Motor neuron (in vitro differentiated cells): ENCODE measurements around the gene PSMD3. TPM values are rescaled to one million over a fixed set of nuclear protein-coding genes. Genes with fewer than 3 reads are reported as not detected.

Experiments
- ATAC-seq, 8 experiments: fragments of 200-7000 bp; cut with Tn5 transposase; replicated peaks in 6 of 8; 2 replicates each; pipeline ENCODE4 v1.8.0; 2021; ENCODE audit warnings: mild to moderate bottlenecking in 8 of 8, moderate library complexity in 8 of 8
- H3K27ac ChIP-seq, 2 donors: fragments of 250-450 bp; sonication (Bioruptor Pico); 2 replicates each; pipeline ENCODE4 v1.9.0; 2021; ENCODE audit warnings: antibody characterized with exemption in 2 of 2, mild to moderate bottlenecking in 2 of 2, moderate library complexity in 1 of 2
- H3K4me1 ChIP-seq, 2 donors: fragments of 250-450 bp; sonication (Bioruptor Pico); replicated peaks in 1 of 2; 2 replicates each; pipeline ENCODE4 v1.6.1; 2021; ENCODE audit warnings: antibody characterized with exemption in 2 of 2, mild to moderate bottlenecking in 2 of 2, moderate library complexity in 1 of 2
- H3K4me3 ChIP-seq, 5 donors: fragments of 250-450 bp; sonication (Bioruptor Pico); 2 replicates each; pipeline ENCODE4 v1.9.0; 2021; ENCODE audit warnings: antibody characterized with exemption in 5 of 5, mild to moderate bottlenecking in 5 of 5, moderate library complexity in 4 of 5
- WGBS, 10 experiments: fragments of 450-650 bp; shearing (Covaris generic); methylation state at CpG; one replicate each; pipeline ENCODE4 v1.0.0; 2022; 5-methylcytosine and 5-hydroxymethylcytosine counted together
- in situ Hi-C, 9 experiments: fragments of 400-800 bp; cut with MboI; loops; one replicate each; pipeline ENCODE4 v1.15.0; 2021; ENCODE audit warnings: low sequenced_read_pairs in 9 of 9, low pct_unique_long_range_greater_than_20kb in 2 of 9; ENCODE audit not compliant: unreplicated experiment in 9 of 9
- total RNA-seq, 8 experiments: library from RNA; unstranded; fragments of 300-600 nt; gene quantifications; 2 replicates each; pipeline versions ENCODE4 v1.2.3 to v1.2.4, GENCODE V29; 2022

Gene PSMD3
- total RNA-seq, 8 experiments from 2014 or later = 71.7 to 130 (median 104) TPM

- WGBS, 10 experiments = 92 to 95% methylated on average over 3 to 5 of the region's 8 CpGs; no CpG with 5 or more reads in 8 of the 10 experiments
- Histone ChIP-seq H3K27ac (no peak overlapping the region), H3K4me1 (no peaks in the 10 kb centered on the region), H3K4me3 (no peak overlapping the region)
- no peak for ATAC-seq
- in situ Hi-C loops = no loop called here
Observed at GRCh38 chr17:40033339-40033738, 52.7 kb downstream of the PSMD3 start.

- WGBS, 10 experiments = 53 to 100% (median 86%) methylated on average over 1 to 4 of the region's 8 CpGs; no CpG with 5 or more reads in 6 of the 10 experiments
- no peak overlapping the region for H3K4me3 ChIP-seq
- in situ Hi-C loops = no loop called here
- H3K4me1 ChIP-seq = peaks cover 2 to 4% of the 10 kb centered on the region in 2 donors
- ATAC-seq = peak in 1 of 8 experiments; percentile 12
- H3K27ac ChIP-seq = no peak overlapping the region
Observed at GRCh38 chr17:40034426-40035161, 54.0 kb downstream of the PSMD3 start.

- no peak overlapping the region for H3K27ac ChIP-seq
- peaks cover 2 to 4% of the 10 kb centered on the region in 2 donors for H3K4me1 ChIP-seq
- in situ Hi-C loops = no loop called here
- ATAC-seq = peak; percentile 59 to 82 (median 69)
- no peak overlapping the region for H3K4me3 ChIP-seq
- 10 to 80% (median 23%) methylated on average over 1 to 6 of the region's 12 CpGs; no CpG with 5 or more reads in 4 of the 10 experiments for WGBS, 10 experiments
Observed at GRCh38 chr17:40035162-40035559, 54.6 kb downstream of the PSMD3 start.

- WGBS, 10 experiments = 19 to 94% (median 40%) methylated on average over 1 to 6 of the region's 11 CpGs; no CpG with 5 or more reads in 1 of the 10 experiments
- H3K4me1 ChIP-seq = peaks cover 2 to 4% of the 10 kb centered on the region in 2 donors
- H3K4me3 ChIP-seq = no peak overlapping the region
- ATAC-seq = peak; percentile 27 to 92 (median 62)
- in situ Hi-C loops = no loop called here
- no peak overlapping the region for H3K27ac ChIP-seq
Observed at GRCh38 chr17:40038882-40039513, 58.4 kb downstream of the PSMD3 start.

GRCh38 chr17:40041196-40041595 is 60.6 kb downstream of the PSMD3 start:
- peaks cover 2 to 4% of the 10 kb centered on the region in 2 donors for H3K4me1 ChIP-seq
- in situ Hi-C loops = no loop called here
- H3K4me3 ChIP-seq = no peak overlapping the region
- no peak for ATAC-seq
- WGBS, 10 experiments = 83 to 100% (median 100%) methylated on average over 1 to 2 of the region's 2 CpGs; no CpG with 5 or more reads in 2 of the 10 experiments
- H3K27ac ChIP-seq = no peak overlapping the region

Other genes starting within 250 kb of the PSMD3 start
- 1 to 10 TPM in 4 of 8 experiments, under 1 TPM in 1, not detected in 3; 0.83 to 2.6 (median 1.8) TPM for gene GRB7, start 242.9 kb upstream of the PSMD3 start, total RNA-seq
- 1 to 10 TPM in 1 of 8 experiments, under 1 TPM in 6, not detected in 1; under 0.01 to 1.7 (median 0.19) TPM for gene IKZF3, start 116.5 kb upstream of the PSMD3 start, total RNA-seq
- gene ZPBP2, start 112.6 kb upstream of the PSMD3 start, total RNA-seq = under 1 TPM in 1 of 8 experiments, not detected in 7; 0.14 TPM
- gene GSDMB, start 62.2 kb upstream of the PSMD3 start, total RNA-seq = 10 to 100 TPM in 2 of 8 experiments, 1 to 10 TPM in 6; 2.9 to 12.0 (median 6.5) TPM
- gene ORMDL3, start 53.2 kb upstream of the PSMD3 start, total RNA-seq = 100 to 1,000 TPM in 1 of 8 experiments, 10 to 100 TPM in 7; 35.8 to 101 (median 46.1) TPM
- gene LRRC3C, start 53.1 kb upstream of the PSMD3 start, total RNA-seq = under 1 TPM in 1 of 8 experiments, not detected in 7; 0.52 TPM
- under 1 TPM in 3 of 8 experiments, not detected in 5; 0.09 to 0.33 (median 0.17) TPM for gene GSDMA, start 17.8 kb upstream of the PSMD3 start, total RNA-seq
- gene CSF3, start 34.6 kb downstream of the PSMD3 start, total RNA-seq = 1 to 10 TPM in 3 of 8 experiments, under 1 TPM in 2, not detected in 3; 0.22 to 2.2 (median 1.3) TPM
- gene MED24, start 73.6 kb downstream of the PSMD3 start, total RNA-seq = 10 to 100 TPM; 28.3 to 75.7 (median 54.9) TPM
- gene THRA, start 82.2 kb downstream of the PSMD3 start, total RNA-seq = 10 to 100 TPM in 7 of 8 experiments, 1 to 10 TPM in 1; 7.2 to 66.4 (median 34.8) TPM
- 10 to 100 TPM in 1 of 8 experiments, 1 to 10 TPM in 4, under 1 TPM in 3; 0.60 to 12.7 (median 2.7) TPM for gene NR1D1, start 119.8 kb downstream of the PSMD3 start, total RNA-seq
- gene MSL1, start 141.2 kb downstream of the PSMD3 start, total RNA-seq = 10 to 100 TPM; 38.9 to 89.2 (median 75.5) TPM
- gene CASC3, start 159.7 kb downstream of the PSMD3 start, total RNA-seq = 10 to 100 TPM; 23.2 to 73.1 (median 54.4) TPM
- 1 to 10 TPM; 5.3 to 8.0 (median 6.7) TPM for gene RAPGEFL1, start 196.7 kb downstream of the PSMD3 start, total RNA-seq
- 10 to 100 TPM in 6 of 8 experiments, 1 to 10 TPM in 2; 7.1 to 16.4 (median 11.5) TPM for gene WIPF2, start 238.5 kb downstream of the PSMD3 start, total RNA-seq